NCI-H345 treated with DMSO at 0.1 percent for 48 hours (cell line): Measurements from ENCODE around the gene NOS1.
A peak's percentile ranks its signal among the peaks of the same experiment; 100 is the strongest.
"Not testable (repeated sequence)": the region's sequence is repeated elsewhere in the genome, so short reads cannot be mapped to it uniquely, and the experiment has no call there.

ENCODE experiments used
- DNase-seq: peaks from one replicate; lab custom pipeline; 2025; ENCODE audit not compliant: unreplicated experiment; lab: John Stamatoyannopoulos, UW

NOS1 gene

GRCh38 chr12:117273091-117273490 lies 88.3 kb downstream of the NOS1 start:
- no peak for DNase-seq

GRCh38 chr12:117272690-117273089 lies 88.7 kb downstream of the NOS1 start:
- no peak for DNase-seq

GRCh38 chr12:117262749-117263148 lies 98.7 kb downstream of the NOS1 start:
- no peak for DNase-seq

GRCh38 chr12:117261247-117261646 lies 100.2 kb downstream of the NOS1 start:
- DNase-seq: no peak

DNA sequence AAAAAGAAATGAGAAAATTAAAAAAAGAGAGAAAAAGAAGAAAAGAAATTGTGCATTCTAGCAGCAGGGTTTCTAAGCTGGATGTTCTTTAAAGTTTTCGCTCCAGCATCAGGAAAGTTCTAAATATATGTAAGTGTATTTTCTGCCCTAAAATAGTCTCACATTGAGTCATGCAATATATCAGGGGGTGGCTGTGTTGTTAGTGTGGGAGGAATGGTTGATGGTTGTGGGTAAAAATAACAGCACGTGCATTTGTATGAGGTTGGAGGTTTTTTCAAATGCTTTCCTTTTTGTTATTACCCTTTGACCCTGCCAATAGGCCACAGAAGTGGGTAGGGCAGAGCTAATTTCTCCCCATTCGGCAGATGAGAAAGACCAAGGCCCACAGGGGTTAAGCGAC lies 106.0 kb downstream of the NOS1 start:
- no peak for DNase-seq

DNA sequence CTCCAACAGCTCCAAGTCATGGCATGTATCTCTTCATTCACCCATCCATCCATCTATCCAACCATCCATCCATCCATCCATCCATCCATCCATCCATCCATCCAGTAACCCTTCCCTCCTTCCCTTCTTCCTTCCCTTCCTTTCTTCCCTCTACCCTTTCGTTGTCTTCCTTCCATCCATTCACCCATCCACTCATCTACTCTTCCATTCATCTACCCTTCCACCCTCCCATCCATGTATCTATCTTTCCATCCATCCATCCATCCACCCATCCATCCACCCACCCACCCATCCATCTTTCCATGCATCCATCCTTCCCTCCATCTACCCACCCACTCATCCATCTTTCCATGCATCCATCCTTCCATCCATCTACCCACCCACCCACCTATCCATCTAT lies 117.9 kb downstream of the NOS1 start:
- no peak for DNase-seq

DNA sequence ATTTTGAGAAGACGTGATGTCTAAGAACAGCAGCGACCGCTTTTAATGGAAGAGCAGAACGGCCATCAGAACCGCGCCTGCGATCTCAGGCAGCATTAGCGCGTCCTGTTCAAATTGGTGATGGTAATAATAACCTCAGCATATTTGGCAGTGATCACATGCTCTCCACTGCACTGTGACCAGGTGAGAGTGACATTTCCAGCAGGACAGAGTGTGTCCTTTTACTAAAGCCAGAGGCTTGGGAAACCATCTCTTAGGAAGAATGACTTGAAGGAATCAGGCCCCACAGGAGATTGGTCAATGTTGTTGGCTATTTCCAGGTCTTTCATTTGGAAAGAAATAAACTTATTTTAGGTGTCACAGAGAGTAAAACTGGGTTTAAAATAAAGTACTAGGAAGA lies 119.7 kb downstream of the NOS1 start:
- DNase-seq: no peak

- no peak for DNase-seq
Measured at GRCh38 chr12:117240081-117240755, 121.2 kb downstream of the NOS1 start.

GRCh38 chr12:117236456-117237001 lies 124.9 kb downstream of the NOS1 start:
- peak; percentile 66 for DNase-seq

GRCh38 chr12:117235261-117235660 lies 126.2 kb downstream of the NOS1 start:
- DNase-seq: no peak

- no peak for DNase-seq
Measured at GRCh38 chr12:117234441-117234840, 127.0 kb downstream of the NOS1 start.

DNA sequence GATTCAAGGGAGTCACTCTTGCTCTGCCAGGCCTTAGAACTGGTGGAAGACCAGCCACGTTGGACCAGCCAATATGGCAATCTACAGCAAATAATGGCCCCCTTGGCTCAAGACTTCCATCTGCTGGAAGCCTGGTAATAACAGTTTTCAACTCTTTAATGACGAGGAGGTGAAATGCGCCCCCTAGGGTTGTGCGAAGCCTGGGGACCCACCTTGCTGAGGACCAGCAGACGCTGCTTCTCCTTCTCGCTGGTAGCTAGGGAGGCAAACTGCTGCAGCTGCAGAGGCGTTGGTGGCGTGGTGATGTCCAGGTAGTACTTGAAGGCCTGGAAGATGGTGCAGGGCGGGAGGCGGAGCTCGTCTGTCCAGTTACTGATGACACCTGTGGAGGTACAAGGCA lies 129.7 kb downstream of the NOS1 start:
- no peak for DNase-seq

DNA sequence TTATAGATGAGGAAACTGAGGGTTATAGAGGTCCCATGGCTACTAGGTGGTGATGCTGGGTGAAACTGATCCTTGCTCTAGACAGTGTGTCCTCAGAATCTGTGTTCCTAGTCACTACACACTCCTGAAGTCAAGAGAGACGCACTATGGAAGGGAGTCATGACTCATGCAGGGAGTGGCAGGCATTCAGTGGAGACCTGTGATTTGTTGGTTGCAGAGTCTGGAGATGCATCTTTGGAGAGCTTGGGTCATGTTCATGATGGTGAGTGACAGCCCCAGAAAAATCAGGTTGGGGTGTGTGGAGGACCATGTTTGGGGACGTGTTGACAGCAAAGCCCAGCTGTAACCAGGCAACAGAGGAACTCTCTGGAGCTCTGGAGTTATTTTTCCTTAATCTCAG lies 133.2 kb downstream of the NOS1 start:
- no peak for DNase-seq

DNA sequence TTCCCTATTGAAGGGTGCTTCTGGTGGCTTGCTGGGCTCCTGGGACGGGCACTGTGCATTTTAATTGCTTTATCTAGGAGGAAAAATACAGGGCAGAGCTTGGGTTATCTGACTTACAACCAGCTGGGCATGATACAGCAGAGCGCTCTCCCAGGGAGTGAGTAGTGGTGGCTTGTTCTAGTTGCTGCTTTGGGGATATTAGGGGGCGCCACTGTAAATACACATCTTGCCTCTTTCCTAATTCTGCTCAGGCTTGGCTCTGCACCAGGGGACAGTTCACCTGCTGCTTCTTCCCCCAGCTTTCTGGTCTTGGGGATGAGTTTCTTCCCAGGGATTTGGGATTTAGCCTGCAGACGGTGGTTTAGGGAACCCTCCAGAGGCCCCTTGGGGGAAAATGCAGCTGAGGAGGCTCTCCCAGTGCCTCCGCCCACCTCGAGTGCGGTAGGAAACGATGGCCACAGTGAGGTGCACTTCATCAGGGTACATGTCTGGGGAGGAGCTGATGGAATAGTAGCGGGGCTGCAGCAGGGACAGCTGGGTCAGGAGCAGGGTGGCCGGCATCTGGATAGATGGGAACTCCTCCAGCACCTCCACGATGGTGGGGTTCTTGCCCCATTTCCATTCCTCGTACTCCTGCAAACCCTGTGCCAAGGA lies 134.3 kb downstream of the NOS1 start:
- no peak for DNase-seq

GRCh38 chr12:117226505-117226904 lies 134.9 kb downstream of the NOS1 start:
- no peak for DNase-seq

DNA sequence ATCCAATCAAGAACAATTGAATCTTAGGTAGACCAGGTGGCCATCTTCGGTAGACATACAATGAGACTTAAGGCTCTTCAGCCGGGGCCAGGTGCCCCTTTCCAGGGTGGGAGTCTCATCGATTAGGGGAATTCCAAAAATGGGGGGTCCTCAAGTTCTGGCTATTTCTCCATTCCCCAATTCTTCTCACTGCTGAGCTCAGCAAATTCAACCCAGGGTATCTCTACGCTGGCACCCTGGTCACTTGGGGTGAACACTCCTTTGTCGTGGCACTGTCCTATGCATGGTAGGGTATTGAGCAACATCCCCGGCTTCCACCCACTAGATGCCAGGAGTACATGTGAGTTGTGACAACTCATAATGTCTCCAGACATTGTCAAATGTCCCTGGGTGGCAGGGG lies 136.2 kb downstream of the NOS1 start:
- DNase-seq: no peak

GRCh38 chr12:117220947-117221346 lies 140.5 kb downstream of the NOS1 start:
- not testable (repeated sequence) for DNase-seq

GRCh38 chr12:117218149-117218548 lies 143.3 kb downstream of the NOS1 start:
- DNase-seq: no peak

DNA sequence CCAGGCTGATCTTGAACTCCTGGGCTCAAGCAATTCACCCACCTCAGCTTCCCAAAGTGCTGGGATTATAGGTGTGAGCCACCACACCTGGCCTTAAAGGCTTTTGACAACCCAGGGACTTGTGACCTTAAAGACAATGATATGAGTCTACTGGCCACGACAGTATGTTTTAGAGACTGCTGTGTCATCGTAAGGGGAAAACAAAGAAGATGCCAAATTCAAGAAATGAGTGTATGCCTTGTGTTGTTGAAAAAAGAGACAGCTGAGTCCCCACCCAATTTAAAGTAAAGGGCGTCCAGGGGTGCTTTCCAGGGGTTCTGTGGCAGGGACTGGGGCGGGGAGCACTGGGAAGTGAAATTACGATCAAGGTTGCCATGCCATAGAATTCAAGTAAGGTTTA lies 144.7 kb downstream of the NOS1 start:
- no peak for DNase-seq

GRCh38 chr12:117214797-117215196 lies 146.6 kb downstream of the NOS1 start:
- no peak for DNase-seq

DNA sequence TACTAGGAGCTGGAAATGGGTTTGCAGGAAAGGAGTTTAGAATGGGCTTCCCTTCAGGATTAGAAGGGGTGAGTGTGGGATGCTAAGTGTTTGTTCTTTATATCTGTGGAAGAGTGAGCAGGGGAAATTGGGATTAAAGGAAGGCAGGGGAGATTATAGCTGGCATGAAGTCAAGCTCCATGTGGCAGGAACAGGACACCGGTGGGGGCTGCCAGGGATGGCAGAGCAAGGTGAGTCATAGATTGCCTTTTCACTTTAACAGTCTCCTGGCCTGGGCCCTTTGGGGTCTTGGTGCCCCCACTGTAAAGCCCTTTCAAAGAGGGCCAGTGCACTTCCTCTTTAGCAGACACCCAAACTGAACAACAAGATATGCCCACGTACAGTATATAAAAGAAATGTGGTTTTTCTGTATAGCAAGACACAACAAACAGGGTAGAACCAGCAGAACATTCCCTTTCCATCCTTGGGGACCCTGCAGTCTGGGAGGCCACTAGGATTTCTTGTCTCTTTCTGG lies 148.1 kb downstream of the NOS1 start:
- no peak for DNase-seq

GRCh38 chr12:117212563-117213190 lies 148.7 kb downstream of the NOS1 start:
- DNase-seq: peak; percentile 74
